GM03348 (cell line): ENCODE data around the gene HERC2.
"Not testable (repeated sequence)": the region's sequence is repeated elsewhere in the genome, so short reads cannot be mapped to it uniquely, and the experiment has no call there.

ENCODE experiments used
- DNase-seq: peaks from one replicate; pipeline ENCODE4 v3.0.0; 2012; ENCODE audit warnings: low spot score

Gene HERC2

DNA sequence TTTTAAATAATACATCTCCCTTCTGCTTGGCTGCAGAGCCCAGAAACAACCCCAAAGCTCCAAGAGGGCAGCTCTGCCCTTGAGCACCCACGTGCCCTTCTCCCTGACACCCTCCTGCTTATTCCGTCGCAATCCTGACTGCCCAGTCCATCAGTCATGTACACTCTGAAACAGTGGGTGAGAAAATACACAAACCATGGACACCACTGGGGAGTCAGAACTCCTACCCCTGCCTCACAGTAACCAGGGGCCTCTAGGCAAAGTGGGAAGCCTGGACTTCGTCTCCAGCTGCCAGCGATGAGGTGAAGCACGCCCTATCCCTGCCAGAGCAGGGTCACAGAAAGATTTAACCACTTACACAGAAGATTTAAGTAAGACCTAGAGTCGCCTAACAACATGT, 40.1 kb downstream of the HERC2 start:
- peak; percentile 1 for DNase-seq

DNA sequence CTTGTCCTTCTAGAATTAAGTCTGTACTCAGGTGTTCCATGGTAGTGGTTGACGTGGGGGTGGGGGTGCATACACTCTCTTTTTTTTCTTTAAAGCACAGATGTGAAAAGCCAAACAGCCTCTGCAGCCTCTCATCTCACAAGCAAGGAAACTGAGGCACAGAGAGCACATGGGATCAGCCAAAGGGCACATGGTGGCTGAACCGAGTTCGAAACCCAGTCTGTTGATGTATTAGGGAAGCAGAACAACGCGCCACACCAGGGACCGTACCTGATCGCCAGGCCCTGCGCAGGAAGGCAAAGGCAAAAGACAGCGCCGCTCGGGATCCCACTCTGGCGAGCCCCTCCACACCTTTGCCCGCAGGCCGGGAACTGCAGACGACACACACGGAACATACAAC, 47.3 kb downstream of the HERC2 start:
- no peak for DNase-seq

DNA sequence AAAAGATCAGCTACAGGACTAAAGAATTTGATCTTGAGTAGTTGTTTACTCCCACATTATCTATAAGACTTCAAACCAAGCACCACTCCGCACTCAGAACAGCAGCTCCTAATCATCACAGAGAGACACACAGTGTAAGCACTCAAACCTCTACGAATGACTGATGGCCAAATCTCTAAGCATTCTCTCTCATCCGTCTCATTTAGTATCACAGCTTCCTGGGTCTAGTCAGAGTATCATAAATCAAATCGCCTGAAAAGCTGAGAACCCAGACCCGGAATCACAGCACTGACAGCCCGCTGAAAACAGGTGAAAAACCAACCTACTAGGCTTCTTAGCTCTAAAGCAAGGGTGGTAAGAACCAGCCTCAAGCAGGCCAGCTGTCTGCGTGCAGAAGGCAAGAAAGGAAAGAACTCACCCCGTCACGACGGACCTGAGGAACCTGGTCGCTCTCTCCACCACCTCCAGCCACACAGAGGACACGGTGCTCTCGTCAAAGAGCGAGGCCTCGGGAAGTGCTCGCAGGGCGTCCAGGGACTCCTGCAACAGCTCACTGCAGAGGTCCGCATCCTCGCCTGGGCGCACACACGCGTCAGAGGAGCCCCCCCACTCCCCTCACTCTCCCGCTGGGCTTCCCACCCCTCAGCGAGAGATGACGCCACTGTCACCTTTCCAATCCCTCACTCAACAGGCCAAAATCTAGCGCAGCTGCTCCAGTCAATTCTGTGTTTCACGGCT, 47.9 kb downstream of the HERC2 start:
- DNase-seq: no peak

DNA sequence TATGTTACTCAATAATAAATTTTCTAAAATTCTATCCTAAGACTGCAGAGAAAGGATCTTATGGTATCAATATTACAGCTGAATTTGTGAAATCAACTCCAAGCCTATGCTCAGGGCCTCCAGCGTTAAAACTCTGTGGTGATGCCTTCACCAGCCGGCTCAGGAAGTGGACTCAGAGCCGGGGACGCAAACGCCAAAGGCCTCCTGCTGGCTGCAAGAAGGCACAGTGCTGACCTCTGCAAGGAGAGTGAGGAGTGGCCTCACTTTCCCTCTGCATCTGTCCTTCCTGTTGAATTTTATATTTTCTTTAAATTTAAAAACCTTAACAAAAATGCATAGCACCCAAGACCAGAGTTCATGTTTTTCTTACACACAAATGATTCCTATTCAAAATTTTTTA, 48.5 kb downstream of the HERC2 start:
- no peak for DNase-seq

DNA sequence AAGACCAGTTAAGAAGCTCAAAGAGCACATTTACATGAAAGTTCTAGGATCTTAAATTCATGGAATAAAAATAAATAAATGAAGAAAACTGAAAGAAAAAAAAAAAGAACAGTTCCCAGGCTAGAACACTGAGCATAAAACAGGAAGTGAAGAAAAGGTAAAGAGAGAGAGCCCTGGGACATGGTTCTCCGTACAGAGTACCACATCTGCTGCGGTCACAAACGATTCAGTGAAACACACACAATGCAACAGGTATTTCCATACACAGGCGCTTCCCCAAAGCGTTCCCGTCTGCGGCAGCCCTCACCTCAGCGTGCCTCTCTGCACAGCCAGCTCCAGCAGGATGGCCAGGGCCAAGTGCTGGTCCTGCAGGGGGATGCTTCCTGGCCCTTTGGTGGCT, 49.4 kb downstream of the HERC2 start:
- no peak for DNase-seq

DNA sequence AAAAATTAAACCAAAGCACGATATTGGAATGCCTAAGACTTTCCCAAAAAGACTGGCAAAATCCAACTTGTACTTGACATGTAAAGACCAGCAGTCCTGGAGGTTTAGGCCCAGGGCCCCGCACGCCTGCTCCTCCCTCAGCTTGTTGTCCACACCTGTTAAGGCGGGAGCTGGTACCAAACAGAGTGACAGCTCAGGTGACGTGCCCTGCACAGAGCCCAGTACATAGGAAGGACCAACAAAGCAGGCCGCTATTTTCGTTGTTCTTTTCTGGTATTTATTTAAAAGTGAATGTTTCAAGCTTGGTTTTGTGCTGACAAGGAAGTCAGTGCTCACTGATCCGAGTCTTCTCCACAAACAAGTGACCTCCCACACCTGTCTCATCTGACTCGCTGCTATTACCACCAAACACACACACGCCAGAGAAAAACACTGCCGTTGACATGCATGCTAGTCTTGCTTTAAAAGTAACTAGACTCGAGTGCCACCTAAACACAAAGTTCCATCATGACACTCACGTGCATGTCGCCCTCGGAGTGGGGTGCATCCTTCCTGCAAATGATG, 50.2 kb downstream of the HERC2 start:
- no peak for DNase-seq

DNA sequence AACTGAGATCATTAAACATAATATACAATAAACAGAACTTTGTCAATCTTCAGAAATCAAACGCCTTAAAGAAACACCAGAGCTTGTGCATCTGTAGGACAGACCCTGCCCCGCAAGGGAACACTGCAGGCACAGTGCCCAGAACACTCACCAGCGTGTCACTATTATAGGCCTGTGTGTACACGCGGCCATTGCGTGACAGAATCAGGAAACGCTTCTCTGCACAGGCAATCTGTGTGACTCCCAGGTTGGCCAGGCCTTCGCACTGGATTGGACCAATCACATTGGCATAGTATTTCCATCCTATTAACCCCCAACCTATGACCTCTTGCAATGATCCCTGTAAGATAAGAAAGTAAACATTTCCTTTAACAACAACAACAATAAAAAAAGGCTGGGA, 52.9 kb downstream of the HERC2 start:
- DNase-seq: no peak

DNA sequence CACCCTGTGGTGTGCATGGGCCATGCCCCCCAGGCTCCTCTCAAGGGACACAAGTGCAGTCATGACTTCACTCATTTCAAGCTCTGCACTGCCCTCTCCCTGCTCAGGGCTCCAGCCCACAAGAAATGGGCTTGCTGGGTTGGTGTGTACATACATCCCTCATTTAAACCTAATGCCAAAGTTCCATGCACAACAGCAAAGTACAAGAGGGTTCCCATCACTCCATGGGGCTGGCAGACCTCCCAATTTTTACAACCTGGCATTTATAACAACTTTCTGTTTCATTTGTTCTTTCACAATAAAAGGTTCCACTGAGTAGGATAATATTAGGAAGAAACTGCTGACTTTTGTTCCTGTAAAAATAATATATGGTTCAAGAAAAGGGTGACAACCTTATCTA, 54.3 kb downstream of the HERC2 start:
- DNase-seq: no peak

DNA sequence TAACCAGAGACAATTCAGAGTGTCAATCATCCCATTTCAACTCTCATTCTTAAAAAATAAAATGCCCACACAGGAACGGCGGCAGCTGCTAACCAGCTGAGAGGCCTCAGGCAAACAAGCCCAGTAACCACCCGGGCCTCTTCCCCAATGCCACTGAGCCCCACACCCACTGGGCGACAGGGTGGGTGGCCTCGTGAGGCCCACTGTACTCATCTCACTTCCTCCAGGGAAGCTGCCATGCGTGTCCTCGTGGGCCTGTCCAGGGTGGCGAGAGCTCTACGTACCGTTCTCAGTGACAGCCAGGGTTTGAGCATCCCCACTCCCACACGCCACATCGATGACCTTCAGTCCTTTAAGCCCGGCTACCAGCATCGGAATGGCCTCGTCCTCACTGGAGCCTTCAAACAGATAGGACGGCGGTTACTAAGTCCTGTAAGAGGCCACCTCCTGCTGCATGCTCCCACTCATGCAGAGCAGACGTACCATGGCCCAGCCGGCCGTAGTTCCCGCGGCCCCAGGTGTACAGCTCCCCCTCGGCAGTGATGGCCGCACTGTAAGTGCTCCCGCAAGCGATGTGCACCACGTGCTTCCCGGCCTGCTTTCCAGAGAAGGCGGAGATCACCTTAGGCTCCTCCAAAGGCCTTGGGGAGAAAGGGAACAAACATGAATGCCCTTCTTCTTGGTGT, 56.5 kb downstream of the HERC2 start:
- DNase-seq: no peak

DNA sequence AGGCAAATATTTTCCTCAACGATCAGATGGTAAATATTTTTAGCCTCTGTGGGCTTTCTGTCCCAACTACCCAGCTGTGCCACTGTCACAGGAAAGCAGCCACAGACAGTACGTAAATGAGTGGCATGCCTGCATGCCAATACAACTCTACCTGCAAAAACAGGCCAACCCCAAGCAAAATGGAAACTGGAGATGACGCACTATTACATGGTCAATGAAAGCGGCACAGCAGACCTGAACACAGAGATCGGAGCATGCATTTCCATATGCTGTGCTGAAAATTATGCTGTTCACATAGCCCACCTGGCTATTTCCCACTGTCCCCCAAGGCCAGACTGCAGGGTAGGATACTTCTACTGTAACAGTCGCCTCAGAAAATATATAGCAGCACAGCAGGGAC, 57.8 kb downstream of the HERC2 start:
- no peak for DNase-seq

DNA sequence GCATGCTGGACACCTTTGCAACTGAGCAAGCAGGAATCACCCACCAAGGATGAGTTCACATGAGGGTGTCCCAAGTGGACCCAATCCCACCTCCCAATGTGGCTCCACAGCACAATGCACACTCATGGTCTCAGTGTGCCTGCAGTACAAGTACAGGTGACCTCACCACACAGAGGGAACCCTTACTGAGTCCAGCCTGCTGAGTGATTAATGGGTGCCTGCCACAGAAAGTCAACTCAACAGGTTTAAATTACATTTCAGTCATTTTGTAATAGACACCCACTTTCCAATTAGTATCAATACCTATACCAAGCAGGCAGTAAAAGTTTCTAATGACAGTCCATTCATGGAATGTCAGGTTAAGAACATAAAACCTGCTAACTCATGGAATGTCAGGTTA, 59.5 kb downstream of the HERC2 start:
- no peak for DNase-seq

DNA sequence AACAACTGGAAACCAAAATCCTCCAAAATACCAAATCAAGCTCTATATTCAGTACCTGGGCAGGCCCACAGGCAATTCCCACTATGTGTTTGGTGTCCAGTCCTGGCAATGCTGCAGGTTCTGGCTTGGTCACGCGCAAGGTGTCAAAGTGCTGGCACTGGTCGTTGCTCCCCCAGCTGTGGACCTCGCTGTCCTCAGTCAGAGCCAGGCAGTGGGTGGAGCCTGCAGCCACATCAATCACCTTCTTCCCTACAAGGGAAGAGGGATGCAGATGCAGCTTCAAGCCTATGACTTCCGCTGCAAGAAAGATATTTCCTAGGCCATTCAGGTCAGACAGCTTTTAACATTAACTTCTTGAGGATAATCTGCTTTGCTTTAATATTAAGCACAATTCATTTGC, 61.3 kb downstream of the HERC2 start:
- no peak for DNase-seq

DNA sequence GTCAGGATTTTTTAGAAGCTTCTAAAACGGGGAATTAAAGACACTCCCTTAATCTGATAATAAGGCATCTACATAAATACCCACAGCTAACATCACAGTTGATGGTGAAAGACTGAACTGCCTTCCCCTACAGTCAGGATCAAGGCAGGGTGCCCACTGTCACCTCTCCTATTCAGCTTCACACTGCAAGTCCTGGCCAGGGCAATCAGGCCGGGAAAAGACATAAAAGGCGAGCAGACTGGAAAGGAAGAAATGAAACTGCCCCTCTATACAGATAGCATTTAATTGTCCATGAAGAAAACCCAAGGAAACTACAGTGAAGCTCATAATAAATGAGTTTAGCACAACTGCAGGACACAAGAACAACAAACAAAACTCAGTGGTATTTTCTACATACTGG, 61.7 kb downstream of the HERC2 start:
- no peak for DNase-seq

DNA sequence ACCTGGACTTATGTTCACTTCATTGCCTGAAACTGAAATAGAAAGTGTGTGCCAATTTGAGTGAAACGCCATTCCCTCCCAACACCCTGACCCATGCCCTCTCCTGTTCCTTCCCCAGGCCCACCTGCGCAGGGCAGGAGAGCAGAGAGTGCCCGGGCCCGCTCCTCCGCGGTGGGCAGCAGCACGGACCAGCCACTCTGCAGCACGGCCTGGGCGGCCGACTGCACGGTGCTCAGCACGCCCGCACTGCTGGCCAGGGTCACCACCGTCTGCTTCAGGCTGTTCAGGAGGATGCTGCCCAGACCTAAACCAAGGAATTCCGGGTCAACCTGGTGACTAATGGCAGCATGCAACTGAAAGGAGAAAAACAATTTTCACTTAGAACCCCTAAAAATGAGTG, 66.0 kb downstream of the HERC2 start:
- no peak for DNase-seq

DNA sequence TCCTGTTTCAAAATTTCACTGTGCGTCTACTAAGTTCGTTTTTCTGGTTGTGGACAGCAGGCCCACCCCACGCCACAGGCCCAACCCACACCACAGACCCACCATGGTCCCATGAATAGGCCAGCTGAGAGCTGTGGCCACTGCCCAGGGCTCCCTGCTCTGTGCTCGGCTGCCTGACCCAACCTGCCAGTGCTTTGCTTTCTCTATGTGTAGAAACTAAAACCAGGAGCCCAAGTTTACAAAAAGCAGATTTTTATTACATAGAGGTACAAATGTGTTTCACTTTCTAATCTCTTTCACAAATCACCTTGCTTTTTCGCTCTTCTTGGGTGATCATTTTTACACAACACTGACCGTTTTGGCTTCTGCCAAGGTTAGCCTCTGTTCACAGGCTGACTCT, 69.1 kb downstream of the HERC2 start:
- DNase-seq: no peak

DNA sequence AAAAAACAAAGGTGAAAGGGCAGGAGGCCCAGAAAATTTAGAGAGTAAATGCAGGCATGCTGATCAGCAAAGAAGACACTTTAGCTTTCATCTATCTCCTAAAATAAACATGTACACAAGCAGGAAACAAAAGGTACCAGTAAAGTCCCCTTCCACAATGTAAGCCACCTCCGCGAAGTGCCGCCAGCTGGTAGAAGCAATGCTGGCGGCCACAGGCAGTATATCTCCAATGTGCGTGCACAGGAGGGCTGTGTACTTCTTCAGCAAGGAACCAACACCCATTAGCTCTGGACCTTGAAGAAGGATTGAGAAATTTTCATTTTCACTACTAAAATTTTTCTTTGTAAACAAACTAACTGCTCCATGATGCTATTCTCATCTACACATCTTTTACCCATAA, 75.4 kb downstream of the HERC2 start:
- DNase-seq: no peak

DNA sequence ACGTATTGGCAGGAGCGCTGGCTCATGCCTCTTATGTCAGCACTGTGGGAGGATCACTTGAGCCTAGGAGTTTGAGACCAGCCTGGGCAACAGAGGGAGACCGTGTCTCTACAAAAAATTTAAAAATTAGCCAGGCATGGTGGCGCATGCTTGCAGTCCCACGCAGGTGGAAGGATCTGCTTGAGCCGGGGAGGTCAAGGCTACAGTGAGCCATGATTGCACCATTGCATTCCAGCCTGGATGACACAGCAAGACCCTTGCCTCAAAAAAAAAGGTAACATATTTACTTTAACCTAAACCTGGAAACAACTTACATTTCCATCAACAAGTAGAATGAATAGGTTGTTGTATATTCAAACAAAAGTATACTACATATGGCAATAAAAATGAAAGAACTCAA, 78.1 kb downstream of the HERC2 start:
- DNase-seq: no peak

DNA sequence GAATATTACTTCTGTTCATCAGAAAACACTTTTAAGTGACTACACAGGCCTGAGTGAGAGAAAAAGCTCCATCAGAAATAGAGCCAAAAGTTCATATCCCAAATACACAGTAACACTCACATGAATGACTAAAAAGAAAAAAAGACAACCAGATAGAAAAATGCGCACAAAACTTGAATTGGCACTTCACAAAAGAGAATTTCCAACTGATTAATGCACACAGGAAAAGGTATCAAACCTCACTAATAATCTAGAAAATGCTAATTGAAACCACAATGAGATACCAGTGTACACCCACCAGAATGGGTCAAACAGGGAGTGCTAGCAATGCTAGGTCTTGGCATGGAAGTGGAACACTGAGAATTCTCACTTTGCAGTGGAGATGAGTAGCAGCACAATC, 78.6 kb downstream of the HERC2 start:
- DNase-seq: no peak

DNA sequence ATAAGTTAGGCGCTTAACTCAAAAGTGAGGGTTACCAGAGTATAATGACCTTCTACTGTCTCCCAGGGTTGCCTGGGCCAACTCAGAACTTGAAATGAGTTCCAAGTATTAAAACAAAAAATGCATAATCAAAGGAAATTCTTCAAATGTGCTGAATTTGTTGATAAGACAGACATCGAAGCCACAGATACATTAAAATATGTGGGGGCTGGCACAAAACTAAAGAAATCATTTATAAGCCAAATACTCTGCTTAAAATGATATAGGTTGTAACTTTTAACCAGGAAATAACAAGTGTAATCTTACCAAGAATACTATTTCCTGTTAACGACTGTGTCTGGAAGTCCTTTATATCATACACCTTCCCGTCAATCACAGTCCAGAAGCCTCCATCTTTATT, 83.7 kb downstream of the HERC2 start:
- DNase-seq: not testable (repeated sequence)

DNA sequence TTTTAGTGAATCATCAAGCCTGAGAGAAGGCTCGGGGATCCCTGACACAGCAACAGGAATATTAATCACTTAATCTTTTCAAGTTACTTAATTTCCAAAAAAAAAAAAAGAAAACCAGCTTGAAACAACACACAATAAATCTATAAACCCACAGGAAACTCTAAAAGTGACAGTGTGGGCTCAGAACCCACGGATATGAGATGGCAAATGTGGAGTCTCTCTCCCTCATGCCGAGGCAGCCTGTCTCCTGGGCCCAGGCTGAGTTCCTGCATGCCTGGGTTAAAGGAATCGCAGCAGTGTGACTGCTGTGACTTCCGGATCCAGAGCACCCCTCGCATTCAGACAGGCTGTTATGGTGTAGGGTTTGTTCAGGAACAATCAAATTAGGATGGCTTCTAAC, 90.2 kb downstream of the HERC2 start:
- not testable (repeated sequence) for DNase-seq

DNA sequence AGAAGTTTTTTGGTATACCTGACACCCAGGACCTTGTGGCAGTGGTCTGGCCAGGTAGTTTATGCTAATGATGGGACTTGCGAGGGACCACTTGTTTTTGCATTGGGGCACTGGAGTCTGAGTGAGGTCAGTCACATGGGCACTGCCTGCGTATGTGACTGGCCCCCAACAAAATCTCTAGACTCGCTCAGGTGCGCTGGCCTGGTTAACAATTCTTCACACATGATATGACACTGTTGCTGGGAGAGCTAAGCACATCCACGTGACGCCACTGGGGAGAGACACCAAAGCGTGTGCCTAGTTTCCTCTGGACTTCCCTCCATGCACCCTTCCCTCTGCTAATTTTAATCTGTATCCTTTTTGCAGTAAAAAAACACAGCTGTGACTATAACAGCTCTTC, 90.6 kb downstream of the HERC2 start:
- DNase-seq: not testable (repeated sequence)

DNA sequence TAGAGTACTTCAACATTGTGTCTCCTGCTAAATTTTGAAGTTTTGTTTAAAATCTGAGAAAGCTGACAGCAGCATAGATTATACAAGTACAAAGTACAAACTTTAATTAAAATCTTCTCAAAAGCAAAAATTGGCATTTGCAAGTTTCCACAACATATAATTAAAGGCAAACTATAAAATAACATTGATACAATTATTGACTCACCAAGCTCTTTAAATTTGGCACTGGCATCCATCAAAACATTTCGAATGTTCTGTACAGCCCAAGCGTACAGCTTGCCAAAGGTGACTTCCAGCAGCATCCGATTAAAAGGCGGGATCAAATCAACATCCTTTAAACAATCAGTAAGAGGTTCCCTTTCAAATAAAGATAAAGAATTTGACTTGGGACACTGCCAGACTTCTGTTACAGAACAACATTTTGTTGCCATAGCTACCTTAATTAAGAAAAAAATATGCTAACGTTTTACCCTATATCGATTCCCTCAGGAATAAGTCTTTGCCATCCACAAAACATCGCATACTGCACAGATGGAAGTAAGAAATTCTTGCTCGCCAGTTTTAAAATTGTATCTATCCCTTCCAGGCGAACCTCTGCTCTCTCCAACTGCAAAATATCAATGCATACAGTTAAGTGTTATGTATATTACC, 92.9 kb downstream of the HERC2 start:
- not testable (repeated sequence) for DNase-seq

DNA sequence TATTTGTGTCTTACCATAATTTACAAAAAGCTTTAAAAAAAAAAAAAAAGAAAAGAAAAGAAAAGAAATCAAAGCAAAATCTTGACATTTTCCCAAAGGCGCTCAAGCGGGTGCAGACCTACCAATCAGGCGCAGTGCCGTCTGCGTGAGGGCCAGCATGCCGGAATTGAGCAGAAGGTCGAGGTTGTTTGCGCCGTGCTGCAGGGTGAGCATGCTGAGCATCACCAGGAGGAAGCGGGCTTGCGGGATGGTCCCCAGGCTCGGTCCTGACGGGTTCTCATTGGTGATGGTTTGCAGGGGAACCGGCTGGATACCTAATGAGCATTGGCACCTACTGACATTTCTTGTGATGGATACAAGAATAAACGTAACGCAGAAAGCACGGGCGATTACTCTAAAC, 93.9 kb downstream of the HERC2 start:
- DNase-seq: no peak
